Stimulated activated CD4-positive, alpha-beta T cell treated with anti-CD3 and anti-CD28 coated beads, TNF-alpha, amount 100 ng/mL, for 4 hours (primary cell): ENCODE measurements around the gene VASH2.
"Not testable (repeated sequence)": the region's sequence is repeated elsewhere in the genome, so short reads cannot be mapped to it uniquely, and the experiment has no call there.

Experiments
- DNase-seq, 3 experiments: peaks; one replicate each; pipeline ENCODE4 v3.0.0-alpha.2; 2020; ENCODE audit warnings: low read depth in 3 of 3

Gene VASH2

GRCh38 chr1:212950243-212951125 is at the start of gene VASH2:
TSS of gene VASH2 (plus strand) at chr1:212950541. CDS start at chr1:212951543, 1,002 bp downstream.
- DNase-seq, result peak; percentile 15 to 42 (median 35)

- DNase-seq, result no peak
Measured at GRCh38 chr1:212901290-212901689, 49.1 kb upstream of the VASH2 start.

GRCh38 chr1:212902054-212902453 is 48.3 kb upstream of the VASH2 start:
- DNase-seq, result no peak

GRCh38 chr1:212903664-212904063 is 46.7 kb upstream of the VASH2 start:
- DNase-seq, result no peak

GRCh38 chr1:212908071-212908470 is 42.3 kb upstream of the VASH2 start:
- not testable (repeated sequence) for DNase-seq

GRCh38 chr1:212908971-212909370 is 41.4 kb upstream of the VASH2 start:
- no peak for DNase-seq

- no peak for DNase-seq
Measured at GRCh38 chr1:212909652-212910063, 40.7 kb upstream of the VASH2 start.

- DNase-seq, result not testable (repeated sequence)
Measured at GRCh38 chr1:212910213-212910612, 40.1 kb upstream of the VASH2 start.

GRCh38 chr1:212913638-212914037 is 36.7 kb upstream of the VASH2 start:
- DNase-seq, result not testable (repeated sequence)

- not testable (repeated sequence) for DNase-seq
Measured at GRCh38 chr1:212914110-212914509, 36.2 kb upstream of the VASH2 start.

GRCh38 chr1:212914789-212915188 is 35.6 kb upstream of the VASH2 start:
- DNase-seq, result no peak

GRCh38 chr1:212915245-212916091 is 34.9 kb upstream of the VASH2 start:
- no peak for DNase-seq

GRCh38 chr1:212916481-212917133 is 33.7 kb upstream of the VASH2 start:
- no peak for DNase-seq

- DNase-seq, result no peak
Measured at GRCh38 chr1:212917134-212917485, 33.2 kb upstream of the VASH2 start.

GRCh38 chr1:212917858-212918257 is 32.5 kb upstream of the VASH2 start:
- no peak for DNase-seq

- DNase-seq, result no peak
Measured at GRCh38 chr1:212918824-212919223, 31.5 kb upstream of the VASH2 start.

- no peak for DNase-seq
Measured at GRCh38 chr1:212920246-212920645, 30.1 kb upstream of the VASH2 start.

- DNase-seq, result no peak
Measured at GRCh38 chr1:212920896-212921295, 29.4 kb upstream of the VASH2 start.

GRCh38 chr1:212922016-212922415 is 28.3 kb upstream of the VASH2 start:
- no peak for DNase-seq

GRCh38 chr1:212926372-212926771 is 24.0 kb upstream of the VASH2 start:
- DNase-seq, result no peak

GRCh38 chr1:212928323-212929291 is 21.7 kb upstream of the VASH2 start:
- DNase-seq, result no peak
